GM12892 (cell line): ENCODE data around the gene HECW1.

ENCODE experiments used
- DNase-seq: peaks from one replicate; pipeline ENCODE4 v3.0.0; 2011; ENCODE audit not compliant: insufficient read length
- FAIRE-seq: peaks from 2 replicates; lab custom pipeline; 2011; peaks lifted over from hg19 to GRCh38; lab: Jason Lieb, UNC
- POLR2A ChIP-seq: IDR thresholded peaks from 2 replicates; pipeline ENCODE4 v1.6.1; 2011; ENCODE audit warnings: low read depth, low read length, control low read depth
- POLR2AphosphoS5 ChIP-seq: IDR thresholded peaks from 2 replicates; pipeline ENCODE4 v1.6.1; 2011; ENCODE audit warnings: low read depth, low read length, control low read depth
- TAF1 ChIP-seq: IDR thresholded peaks from 2 replicates; pipeline ENCODE4 v1.6.1; 2011; ENCODE audit warnings: low read depth, mild to moderate bottlenecking, control low read depth, low read length, borderline replicate concordance

Gene HECW1

GRCh38 chr7:43155636-43156035 lies 43.2 kb downstream of the HECW1 start:
- TF ChIP-seq TAF1 (no peak), POLR2A (no peak), POLR2AphosphoS5 (no peak)
- DNase-seq, result no peak
- no peak for FAIRE-seq

DNA sequence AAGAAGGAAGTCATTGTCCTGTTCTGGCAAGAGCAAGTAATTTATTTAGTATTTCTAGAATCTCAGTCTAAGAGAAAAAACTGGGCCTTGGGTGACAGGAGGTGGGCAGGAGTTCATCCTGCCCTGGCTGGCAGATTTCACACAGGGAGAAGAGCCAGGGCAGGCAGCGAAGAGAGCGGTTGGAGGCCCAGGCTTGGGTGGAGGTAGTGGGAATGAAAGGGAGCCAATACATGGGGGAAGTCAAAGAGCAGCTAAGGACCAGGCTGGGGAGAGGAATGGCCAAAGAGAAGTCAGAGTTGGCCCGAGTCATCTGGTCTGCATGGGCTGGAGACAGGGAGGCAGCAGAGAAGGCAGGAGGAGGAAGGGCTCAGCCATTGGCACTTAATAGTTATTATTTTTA lies 51.4 kb downstream of the HECW1 start:
- FAIRE-seq (no peak), DNase-seq (no peak)
- no peak for TF ChIP-seq POLR2AphosphoS5
- TF ChIP-seq POLR2A, result no peak
- no peak for TF ChIP-seq TAF1

- TF ChIP-seq POLR2AphosphoS5 (no peak), POLR2A (no peak), TAF1 (no peak)
- peak; percentile 84 for FAIRE-seq
- peak; percentile 26 for DNase-seq
These were observed 52.3 kb downstream of the HECW1 start for GRCh38 chr7:43164757-43165156.

- peak; percentile 9 for FAIRE-seq
- TF ChIP-seq POLR2A (no peak), TAF1 (no peak), POLR2AphosphoS5 (no peak)
- DNase-seq, result no peak
These were observed 54.2 kb downstream of the HECW1 start for GRCh38 chr7:43166686-43167085.

DNA sequence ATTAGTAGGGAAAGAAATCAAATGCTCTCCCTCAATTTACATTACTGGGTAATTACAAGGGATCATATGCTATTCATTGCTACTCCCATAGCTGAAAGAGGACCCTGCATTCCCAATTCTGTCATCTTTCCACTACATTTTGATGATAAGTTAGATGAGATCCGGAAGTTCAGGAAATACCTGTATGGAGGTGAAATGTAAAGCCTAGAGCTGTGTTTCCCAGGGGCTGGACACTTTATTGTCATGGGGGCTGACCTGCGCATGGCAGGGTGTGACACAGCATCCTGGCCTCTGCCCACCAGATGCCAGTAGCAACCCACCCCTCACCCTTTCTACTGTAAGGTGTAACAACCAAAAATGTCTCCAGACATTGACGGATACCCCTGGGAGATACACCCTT lies 56.6 kb downstream of the HECW1 start:
- no peak for TF ChIP-seq TAF1
- TF ChIP-seq POLR2AphosphoS5, result no peak
- no peak for TF ChIP-seq POLR2A
- FAIRE-seq (no peak), DNase-seq (no peak)

GRCh38 chr7:43170571-43170970 lies 58.1 kb downstream of the HECW1 start:
- TF ChIP-seq POLR2AphosphoS5 (no peak), TAF1 (no peak), POLR2A (no peak)
- no peak for FAIRE-seq
- no peak for DNase-seq

GRCh38 chr7:43175570-43176200 lies 63.2 kb downstream of the HECW1 start:
- no peak for TF ChIP-seq POLR2AphosphoS5
- no peak for TF ChIP-seq POLR2A
- TF ChIP-seq TAF1, result no peak
- FAIRE-seq, result no peak
- DNase-seq, result no peak

DNA sequence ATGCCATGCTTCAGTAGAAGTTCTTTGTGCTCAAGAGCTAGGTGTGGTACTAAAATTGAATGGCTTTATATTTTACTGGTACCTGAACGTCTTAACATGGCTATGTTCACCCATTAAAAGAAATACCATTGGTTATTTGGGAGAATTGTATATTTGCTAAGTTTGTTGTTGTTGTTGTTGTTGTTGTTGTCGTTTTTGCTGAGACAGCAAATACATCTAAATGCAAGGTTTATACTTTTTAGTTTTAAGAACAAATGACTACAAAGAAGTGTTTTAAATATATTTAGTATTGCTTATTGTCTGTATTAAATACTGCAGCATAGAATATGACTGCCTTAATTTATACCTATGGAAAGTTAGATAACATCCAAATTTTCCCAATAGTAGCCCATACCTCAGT lies 66.9 kb downstream of the HECW1 start:
- FAIRE-seq (no peak), DNase-seq (no peak)
- no peak for TF ChIP-seq POLR2A
- TF ChIP-seq TAF1, result no peak
- no peak for TF ChIP-seq POLR2AphosphoS5

GRCh38 chr7:43192806-43193460 lies 80.5 kb downstream of the HECW1 start:
- FAIRE-seq (no peak), DNase-seq (no peak)

DNA sequence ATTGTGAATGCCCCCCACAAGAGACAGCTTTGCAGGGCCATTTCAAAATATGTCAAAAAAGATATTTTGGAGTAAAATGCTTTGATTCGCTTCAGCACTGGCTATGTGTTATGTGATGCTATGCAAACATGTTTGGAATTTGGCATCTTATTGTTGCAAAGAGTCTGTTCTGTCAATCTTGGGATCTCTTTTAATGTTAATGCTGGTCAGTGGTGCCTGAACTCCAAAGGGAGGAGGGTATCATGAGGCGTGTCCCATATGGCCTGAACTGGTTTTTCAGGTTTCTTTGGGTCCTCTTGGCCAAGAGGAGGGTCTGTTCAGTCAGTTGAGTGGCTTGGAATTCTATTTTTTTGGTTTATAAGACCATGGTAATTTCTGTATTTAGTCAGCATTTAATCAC lies 81.4 kb downstream of the HECW1 start:
- FAIRE-seq (no peak), DNase-seq (no peak)
- TF ChIP-seq POLR2A (no peak), TAF1 (no peak), POLR2AphosphoS5 (no peak)

More at GRCh38 chr7:43192806-43193460, 80.5 kb downstream of the HECW1 start:
- no peak for TF ChIP-seq POLR2AphosphoS5
- no peak for TF ChIP-seq TAF1
- TF ChIP-seq POLR2A, result no peak

- no peak for DNase-seq
- no peak for FAIRE-seq
- no peak for TF ChIP-seq TAF1
- no peak for TF ChIP-seq POLR2AphosphoS5
- TF ChIP-seq POLR2A, result no peak
These were observed 82.8 kb downstream of the HECW1 start for GRCh38 chr7:43195256-43195655.

DNA sequence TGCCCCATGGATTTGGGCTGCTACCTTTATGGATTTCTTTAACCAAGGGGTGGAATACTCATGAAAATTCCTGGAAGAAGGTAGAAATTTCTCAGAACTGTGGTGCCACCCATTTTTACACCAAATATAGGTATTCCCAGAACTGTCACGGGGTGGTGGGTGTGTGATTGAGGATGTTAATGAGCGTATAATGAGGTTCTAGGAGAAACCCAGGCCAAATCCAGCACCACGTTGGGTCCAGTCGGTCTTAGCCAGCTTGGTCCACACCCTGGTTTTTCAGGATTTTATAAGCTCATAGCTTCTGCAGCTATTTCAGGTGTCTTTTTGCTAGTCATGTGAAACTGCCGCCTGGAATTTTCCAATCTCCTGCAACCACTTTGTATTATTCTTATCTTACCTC lies 83.3 kb downstream of the HECW1 start:
- TF ChIP-seq POLR2A, result no peak
- no peak for TF ChIP-seq POLR2AphosphoS5
- TF ChIP-seq TAF1, result no peak
- FAIRE-seq (no peak), DNase-seq (no peak)
